Posterior cingulate gyrus (tissue), 11 donors: ENCODE measurements around the gene LYPD6B.
A peak's percentile ranks its signal among the peaks of the same experiment; 100 is the strongest.

Experiments
- DNase-seq, 10 donors: peaks; one replicate each; pipeline versions ENCODE4 v3.0.0 to v3.0.0-alpha.2; 2020 to 2021; ENCODE audit warnings: mixed read lengths in 3 of 10
- intact Hi-C: fragments of 100-400 bp; cut with DNase I; formaldehyde crosslinking; loops from one replicate; pipeline ENCODE4 v1.15.1; 2023

The LYPD6B gene

GRCh38 chr2:149036507-149037293 lies 1.8 kb upstream of the LYPD6B start:
- DNase-seq, result no peak
- intact Hi-C loops, result no loop called here

DNA sequence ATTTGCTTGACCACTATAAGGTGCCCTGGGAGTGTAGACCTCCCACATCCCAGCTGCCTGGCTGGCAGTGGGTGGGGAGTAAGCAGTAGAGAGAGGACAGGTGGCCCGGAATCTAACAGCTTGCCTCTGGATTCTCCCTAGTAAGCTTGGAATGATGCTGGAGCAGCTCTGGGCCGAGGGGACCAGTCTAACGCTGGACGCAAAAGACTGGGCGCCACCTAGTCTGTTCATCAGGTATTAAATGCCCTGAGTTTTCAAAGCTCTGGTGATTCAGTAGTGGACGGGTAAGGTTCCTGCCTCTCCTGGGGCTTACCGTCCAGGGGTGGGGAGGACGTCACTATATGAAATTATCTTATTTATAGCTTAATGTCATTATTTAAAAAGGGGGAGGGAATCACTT lies 648 bp upstream of the LYPD6B start:
- no peak for DNase-seq
- intact Hi-C loops, result no loop called here

DNA sequence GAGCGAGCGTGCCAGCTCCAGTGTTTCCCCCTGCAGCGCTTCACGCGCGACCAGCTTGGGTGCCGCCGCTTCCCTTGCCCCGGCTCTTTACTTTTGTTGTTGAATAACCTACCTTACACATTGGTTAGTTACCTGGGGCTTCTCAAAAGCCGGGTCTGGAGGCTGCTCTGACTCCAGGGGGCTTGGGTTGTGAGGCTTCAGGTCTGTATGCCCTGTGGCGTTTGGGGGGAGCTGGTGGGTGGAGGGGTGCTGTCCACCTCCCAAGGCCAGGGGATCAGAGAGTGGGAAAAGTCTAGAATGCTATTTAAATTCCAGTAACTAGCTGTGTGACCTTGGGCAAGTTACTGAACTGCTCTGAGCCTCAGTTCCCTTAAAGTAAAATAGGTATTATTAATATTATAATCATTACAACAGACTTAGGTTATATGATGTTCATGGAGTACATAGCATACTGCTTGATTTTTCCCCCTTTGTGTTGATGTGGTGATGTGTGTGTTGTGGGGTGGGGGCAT lies 770 bp downstream of the LYPD6B start:
- DNase-seq, result peak in 1 of 10 donors; percentile 78
- intact Hi-C loops, result no loop called here

GRCh38 chr2:149040451-149040850 lies 2.0 kb downstream of the LYPD6B start:
- intact Hi-C loops, result no loop called here
- DNase-seq, result peak in 1 of 10 donors; percentile 64

DNA sequence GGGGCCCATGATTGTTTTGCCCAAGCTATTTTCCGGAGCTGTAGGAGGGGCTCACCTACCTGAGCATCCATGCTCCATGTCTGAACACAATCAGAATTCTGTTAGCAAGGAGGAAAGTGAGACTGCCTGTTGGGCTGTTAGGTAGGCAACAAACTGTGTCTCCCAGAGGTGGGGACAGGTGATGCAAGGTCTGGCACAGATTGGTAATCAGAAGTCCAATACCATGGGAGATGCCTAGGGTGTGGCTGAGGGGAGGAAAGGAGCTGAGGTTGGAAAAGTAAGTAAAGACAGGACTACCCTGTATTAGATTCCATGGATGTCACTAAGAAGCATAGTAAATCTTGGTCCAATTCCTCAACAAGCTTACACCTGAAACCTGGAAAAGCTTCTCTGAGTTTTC lies 3.0 kb downstream of the LYPD6B start:
- intact Hi-C loops, result no loop called here
- no peak for DNase-seq

DNA sequence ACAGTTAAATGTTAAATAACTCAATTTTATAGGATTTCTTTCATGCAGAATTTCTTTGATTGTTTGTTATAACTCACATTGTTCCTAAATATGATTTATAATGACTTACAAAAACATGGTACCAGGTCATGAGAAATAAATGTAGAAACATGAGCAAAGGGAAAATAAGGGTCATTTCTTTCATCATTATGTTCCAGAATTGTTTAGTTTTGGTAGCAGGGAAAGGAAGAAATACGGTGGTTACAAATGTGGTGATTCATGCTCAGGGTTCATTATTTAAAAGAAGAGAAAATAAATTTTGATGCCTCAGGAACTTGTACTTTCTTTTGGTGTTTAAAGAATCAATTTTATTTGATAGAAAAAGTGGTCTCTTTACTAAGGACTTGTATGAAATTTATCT lies 4.4 kb downstream of the LYPD6B start:
- no peak for DNase-seq
- intact Hi-C loops, result no loop called here

GRCh38 chr2:149044500-149044899 lies 6.0 kb downstream of the LYPD6B start:
- no peak for DNase-seq
- intact Hi-C loops, result no loop called here

DNA sequence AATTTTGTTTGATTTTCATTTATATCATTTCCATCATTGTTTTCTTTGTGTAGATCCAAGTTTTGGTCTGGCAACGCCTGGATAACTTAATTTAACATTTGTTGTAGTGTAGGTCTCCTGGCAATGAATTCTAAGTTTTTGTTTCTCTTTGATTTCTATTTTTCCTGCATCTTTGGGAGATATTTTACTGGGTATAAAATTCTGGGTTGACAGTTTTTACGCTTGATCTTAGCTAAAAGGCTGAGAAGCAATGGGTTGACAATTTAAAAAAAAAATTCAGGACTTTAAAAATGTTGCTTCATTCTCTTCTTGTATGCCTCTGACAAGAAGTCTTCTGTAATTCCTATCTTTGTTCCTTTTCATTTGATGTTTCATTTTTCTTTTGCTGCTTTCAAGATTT lies 8.6 kb downstream of the LYPD6B start:
- no peak for DNase-seq
- intact Hi-C loops, result no loop called here

DNA sequence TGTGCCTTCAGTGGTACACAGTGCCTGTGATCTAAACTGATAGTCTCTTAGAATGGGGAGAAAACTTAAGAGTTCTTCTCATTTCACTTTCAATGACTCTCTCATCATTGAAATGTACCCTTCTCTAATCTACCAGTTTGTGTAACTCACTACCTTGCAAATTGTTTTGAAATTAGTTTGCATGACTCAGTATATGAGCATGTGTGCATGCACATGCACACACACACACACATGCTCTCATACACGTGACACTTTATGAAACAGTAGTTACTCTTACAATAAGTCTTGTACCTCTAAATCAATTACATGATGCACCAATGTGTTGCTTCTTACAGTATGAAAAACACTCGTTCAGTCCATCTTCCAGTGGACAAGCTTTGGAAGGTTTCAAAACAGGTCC lies 10.6 kb downstream of the LYPD6B start:
- intact Hi-C loops, result no loop called here
- no peak for DNase-seq

DNA sequence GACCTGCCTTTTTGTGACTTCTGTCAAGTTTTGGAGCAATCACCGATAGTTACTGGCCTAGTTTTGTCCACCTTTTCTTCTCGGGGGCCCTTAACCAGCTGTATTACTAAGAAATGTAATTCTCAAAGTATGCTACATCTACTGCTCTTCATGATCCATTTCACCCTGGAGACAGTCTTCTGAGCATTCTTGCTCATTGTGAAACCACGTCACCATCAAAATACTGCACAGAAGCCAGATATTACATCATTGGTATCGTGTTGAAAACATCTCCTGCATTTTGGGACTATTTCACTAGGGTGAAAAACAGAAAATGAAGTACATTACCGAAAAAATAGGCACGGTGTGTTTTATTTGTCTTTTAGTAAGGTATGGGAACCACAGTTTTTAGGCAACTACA lies 11.7 kb downstream of the LYPD6B start:
- intact Hi-C loops, result no loop called here
- DNase-seq, result no peak

DNA sequence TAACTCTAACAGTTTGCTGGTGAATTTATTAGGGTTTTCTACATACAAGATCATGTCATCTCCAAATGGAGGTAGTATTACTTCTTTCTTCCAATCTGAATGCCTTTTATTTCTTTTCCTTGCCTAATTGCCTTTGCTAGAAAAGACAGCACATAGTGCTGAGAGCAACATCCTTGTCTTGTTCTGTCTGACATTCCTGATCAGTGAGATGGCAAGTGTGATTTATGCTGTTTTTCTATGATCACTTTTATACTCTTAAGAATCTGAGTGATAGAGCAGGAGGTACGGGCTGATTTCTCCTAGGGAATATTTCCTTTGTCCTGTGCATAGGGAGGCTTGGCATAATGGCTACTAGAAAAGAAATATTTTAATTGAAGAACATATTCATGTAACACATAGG lies 17.3 kb downstream of the LYPD6B start:
- intact Hi-C loops, result no loop called here

DNA sequence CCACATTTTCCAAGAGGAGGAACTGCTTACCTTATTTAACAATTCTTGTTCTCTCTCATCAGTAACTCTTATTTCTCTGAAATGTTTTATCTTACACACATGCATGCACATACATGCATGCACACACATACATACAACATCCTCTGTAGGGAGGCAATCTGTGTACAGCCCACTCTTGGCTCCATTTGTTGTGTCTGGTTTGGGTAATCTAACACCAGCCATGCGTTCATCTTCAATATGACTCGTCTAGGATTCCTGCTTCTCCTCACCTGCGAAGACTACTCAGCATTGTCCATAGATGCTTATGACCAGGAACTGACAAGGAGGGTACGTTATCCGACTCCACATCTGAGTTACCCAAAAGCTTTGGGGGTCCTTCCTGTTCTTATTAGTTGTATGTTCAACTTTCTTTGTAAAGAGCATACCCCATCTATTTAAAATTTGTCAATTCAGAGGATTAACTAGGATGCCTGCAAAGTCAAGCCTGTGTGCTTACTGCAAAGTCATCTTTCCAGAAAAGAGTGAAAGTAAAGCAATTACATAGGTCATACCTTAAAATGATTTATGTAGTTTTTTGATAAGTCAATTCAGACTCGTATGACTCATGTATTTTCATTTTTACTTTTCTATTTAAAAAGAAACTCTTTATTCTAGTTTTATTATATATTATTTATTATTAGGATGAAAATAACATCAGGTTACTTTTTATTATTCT lies 18.2 kb downstream of the LYPD6B start:
- no peak for DNase-seq
- intact Hi-C loops, result no loop called here

More for the DNA sequence above, 17.3 kb downstream of the LYPD6B start:
- DNase-seq, result no peak

DNA sequence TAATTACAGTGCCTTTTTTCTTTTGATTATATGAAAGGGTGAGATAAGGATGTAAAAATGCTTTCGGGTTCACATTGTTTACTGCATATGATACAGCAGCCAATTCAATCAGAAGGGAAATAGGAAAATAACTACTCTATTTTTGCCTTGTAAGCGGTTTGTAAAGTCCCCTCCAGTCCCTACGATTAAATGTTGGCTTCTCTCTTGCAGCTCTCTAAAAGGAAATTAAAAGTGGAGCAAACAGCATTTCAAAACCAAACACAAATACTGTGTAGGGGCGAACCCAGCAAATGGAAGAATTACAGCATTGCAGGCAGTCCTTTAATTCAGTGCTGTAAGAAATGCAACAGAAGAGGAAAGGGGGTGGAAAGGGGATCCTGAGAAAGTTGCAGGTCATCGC lies 18.9 kb downstream of the LYPD6B start:
- DNase-seq, result no peak
- intact Hi-C loops, result no loop called here

GRCh38 chr2:149058936-149059335 lies 20.4 kb downstream of the LYPD6B start:
- intact Hi-C loops, result no loop called here
- DNase-seq, result no peak

GRCh38 chr2:149059822-149060221 lies 21.3 kb downstream of the LYPD6B start:
- intact Hi-C loops, result no loop called here
- no peak for DNase-seq

GRCh38 chr2:149061133-149061745 lies 22.7 kb downstream of the LYPD6B start:
- DNase-seq, result no peak
- intact Hi-C loops, result no loop called here

GRCh38 chr2:149062531-149062930 lies 24.0 kb downstream of the LYPD6B start:
- no peak for DNase-seq
- intact Hi-C loops, result no loop called here

DNA sequence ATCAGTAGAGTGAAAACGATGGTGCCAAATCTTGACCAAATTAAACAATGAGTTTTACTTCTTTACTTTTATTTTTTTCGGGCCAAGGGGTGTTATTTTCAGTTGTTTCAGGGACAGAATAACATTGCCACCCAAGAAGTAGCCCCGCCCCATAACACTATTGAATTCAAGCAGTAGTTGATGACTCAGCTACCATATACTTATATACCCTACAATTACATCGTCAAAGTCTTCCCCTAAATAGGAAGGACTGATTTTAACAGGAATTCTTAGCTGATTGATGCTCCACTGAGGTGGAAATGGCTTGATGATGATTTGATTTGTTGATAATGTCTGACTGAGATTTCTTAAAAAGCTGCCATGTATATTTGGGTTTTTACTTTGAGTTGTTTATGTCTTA lies 24.7 kb downstream of the LYPD6B start:
- intact Hi-C loops, result no loop called here
- no peak for DNase-seq

DNA sequence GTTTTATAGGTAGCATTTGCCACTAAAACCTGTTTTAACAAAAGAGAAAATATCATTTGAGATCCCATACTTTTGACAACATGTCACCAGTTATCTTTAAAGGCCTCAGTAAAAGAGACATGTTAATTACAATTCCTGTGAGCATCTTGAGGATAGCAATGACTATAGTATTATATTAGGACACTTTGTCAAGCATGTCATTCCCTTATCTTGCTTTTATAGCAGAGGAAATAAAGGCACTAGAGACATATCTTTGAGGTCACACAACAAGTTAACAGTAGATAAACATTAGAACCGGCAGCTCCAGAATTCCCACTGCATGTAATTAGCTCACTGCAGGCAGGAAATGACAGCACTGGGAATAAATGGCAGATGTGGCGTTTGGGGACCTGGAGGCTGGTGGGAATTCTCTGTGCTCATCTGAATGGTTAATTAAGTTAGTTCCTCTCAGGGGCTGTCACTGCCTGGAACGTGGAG lies 25.9 kb downstream of the LYPD6B start:
- no peak for DNase-seq
- intact Hi-C loops, result no loop called here

DNA sequence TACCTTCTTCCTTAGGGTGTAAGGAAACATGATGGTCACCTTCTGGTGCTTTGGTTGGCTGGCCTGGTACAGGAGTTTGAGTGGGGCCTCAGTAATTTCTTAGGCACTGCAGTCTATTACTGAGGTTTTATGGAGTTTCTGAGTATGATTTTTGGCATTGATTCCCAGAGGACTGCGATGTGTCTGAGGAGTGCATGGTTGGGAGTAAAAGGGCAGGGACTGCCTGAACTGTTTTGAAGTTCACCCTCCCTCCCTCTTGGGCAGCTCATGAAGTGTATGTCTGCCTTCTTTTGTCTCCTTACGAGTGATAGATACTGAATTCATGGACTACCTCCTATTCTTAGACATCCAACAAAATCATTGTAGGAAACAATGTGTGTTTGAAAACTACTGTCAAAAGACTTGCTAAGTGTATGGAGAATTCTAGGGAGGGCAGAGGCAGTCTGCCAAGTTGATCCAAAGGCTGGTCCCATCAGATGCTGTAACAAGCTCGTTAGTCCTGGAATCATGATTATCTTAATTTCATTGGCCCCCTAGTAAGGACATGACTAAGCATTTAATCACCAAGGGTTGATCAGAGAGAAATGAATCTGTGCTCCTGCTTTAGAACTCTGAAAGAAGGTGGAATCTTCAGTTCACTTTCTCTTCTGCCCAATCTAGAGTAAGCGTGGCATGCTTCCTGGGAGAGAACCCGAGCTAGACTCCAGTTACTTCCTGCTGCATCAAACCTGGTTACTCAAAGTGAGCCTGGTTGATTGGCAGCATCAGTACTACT lies 26.5 kb downstream of the LYPD6B start:
- intact Hi-C loops, result no loop called here
- DNase-seq, result no peak
